Activated naive CD8-positive, alpha-beta T cell treated with anti-CD3 and anti-CD28 coated beads for 36 hours (primary cell): ENCODE results near the gene AIF1. TPM values are rescaled to one million over a fixed set of nuclear protein-coding genes. Genes with fewer than 3 reads are reported as not detected.

Experiments used
- DNase-seq: peaks from one replicate; pipeline ENCODE4 v3.0.0; 2021
- H3K27ac Mint-ChIP-seq: one replicate; pipeline ENCODE4 v1.8.0; 2022; ENCODE audit warnings: mild to moderate bottlenecking, moderate library complexity, mixed read lengths
- H3K27me3 Mint-ChIP-seq: one replicate; pipeline ENCODE4 v1.8.0; 2022; ENCODE audit warnings: mild to moderate bottlenecking, mixed read lengths
- H3K36me3 Mint-ChIP-seq: one replicate; pipeline ENCODE4 v1.8.0; 2021; ENCODE audit warnings: mild to moderate bottlenecking, mixed read lengths
- H3K4me1 Mint-ChIP-seq: one replicate; pipeline ENCODE4 v1.8.0; 2021; ENCODE audit warnings: mixed read lengths
- H3K4me3 Mint-ChIP-seq: one replicate; pipeline ENCODE4 v1.8.0; 2022; ENCODE audit warnings: mild to moderate bottlenecking, moderate library complexity, mixed read lengths
- H3K9me3 Mint-ChIP-seq: one replicate; pipeline ENCODE4 v1.8.0; 2022; ENCODE audit warnings: mixed read lengths
- total RNA-seq, 2 experiments: library from RNA; stranded (reverse); gene quantifications; one replicate each; pipeline ENCODE4 v1.2.3, GENCODE V29; 2021

The AIF1 gene
- total RNA-seq, 2 experiments from 2014 or later: 150 to 157 TPM

DNA sequence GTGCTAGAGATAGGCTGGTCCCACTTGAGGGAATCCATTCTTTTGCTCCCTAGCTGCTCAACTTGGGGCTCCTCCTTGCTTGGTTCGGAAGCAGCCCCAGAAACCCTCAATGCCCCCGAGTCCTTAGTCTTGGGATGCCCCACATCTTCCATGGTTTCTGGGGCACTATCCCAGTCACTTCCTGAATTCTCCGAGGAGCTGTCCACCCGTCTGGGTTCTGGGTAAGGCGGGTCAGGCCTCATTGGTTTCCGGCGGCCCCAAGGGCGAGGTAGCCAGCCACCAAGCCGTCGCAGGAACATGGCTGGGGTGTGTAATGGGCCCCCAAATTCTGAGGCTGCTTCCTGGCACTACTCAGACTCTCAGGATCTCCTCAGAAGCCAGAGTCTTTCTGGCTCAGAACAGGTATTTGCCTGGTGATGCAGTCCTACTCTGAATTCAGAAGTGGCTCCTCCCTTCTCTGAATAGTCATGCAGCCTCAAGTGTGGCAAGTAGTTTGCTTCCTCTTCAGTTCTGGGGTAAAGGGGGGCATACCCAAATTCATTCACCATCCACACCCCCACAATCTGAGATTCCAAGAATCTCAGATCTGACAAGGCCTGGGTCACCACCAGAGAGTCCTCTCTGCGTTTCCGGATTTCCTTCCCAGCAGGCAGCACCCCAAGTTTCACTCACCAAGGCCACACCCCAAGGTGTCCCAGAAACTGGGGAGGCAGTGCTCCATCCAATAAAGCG is 44.8 kb downstream of the AIF1 start:
- Mint-ChIP-seq H3K4me1 (peaks cover 68% of the 10 kb centered on the region), H3K9me3 (no peaks in the 10 kb centered on the region), H3K27me3 (no peaks in the 10 kb centered on the region), H3K27ac (peak overlapping the region; percentile 91), H3K36me3 (peaks cover 70% of the 10 kb centered on the region), H3K4me3 (peak overlapping the region; percentile 97)
- DNase-seq: peak; percentile 43

DNA sequence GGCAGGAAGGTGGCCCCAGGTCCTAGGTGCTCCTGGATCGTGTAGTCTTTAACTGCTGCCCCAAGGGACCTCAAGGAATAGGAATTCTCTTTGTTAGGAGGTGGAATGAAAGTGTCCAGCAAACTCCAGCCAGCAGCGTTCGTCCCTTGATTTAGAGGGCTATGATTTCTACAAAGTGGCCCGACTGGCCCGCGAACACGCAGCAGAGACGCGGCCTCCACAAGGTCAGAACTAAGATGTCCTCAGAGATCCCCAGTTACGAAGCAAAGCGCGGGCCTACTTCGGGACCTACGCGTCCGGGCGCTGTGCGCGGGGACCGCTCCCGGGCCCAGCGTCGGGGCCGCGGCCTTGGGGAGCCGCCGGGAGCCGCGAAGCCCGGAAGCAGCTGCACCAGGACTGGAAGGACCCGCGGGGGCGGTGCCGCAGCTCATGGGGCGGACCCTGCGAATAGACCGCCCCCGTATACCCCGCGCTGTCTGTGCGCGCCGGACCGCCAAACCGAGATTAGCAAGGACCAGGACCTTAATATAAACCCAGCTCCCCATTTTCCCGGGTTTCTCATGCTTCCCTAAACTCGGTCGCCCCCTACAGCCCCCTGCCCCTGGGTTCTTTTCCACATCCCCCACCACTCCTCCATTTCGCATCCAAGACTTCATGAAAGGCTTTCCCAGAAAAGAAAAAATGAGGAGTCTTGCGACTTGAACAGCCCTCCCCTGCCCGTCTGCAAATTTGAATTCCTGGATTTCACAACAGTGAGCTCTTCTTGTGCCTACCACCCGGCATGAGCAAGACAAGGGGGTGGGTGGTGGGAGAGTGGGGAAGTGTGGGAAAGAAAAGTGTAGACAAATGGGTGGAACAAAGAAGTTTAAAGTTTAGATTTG is 45.6 kb downstream of the AIF1 start, which contains the start of gene C6orf47:
TSS of gene C6orf47 (minus strand) at position 398 of the 881 bp plus-strand sequence. CDS start 831 bp downstream, outside the sequence.
- peaks cover 68% of the 10 kb centered on the region for H3K36me3 Mint-ChIP-seq

DNA sequence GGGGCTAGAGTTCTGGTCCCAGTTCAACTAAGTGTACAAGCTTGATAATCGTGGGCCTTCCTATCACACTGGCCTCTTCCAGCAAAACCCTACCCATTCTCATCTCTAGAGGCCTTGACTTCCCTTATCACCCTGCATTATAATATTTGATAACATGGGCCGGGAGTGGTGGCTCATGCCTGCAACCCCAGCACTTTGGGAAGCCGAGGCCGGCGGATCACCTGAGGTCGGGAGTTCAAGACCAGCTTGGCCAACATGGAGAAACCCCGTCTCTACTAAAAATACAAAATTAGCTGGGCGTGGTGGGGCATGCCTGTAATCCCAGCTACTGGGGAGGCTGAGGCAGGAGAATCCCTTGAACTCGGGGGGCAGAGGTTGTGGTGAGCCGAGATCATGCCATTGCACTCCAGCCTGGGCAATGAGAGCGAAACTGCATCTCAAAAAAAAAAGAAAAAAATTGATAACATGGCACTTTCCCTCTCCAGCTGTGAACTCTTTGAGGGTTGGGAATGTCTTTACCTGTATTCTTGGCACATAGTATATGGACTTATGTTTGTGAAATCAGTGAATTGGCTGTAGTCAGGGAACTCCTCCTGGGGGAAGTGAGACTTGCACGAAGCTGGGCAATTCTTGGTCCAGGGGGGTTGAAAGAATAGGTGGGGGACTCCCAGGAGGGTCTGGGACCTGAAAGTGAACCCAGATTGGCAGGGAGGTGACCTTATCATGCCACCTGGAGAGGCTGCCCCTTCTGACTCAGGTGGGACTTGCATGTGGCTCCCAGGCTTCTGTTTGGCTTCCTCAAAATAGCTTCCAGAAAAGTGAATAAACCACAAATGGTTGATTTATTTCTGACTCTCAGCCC is 46.5 kb downstream of the AIF1 start:
- Mint-ChIP-seq H3K36me3 (peaks cover 66% of the 10 kb centered on the region), H3K27me3 (no peaks in the 10 kb centered on the region), H3K4me3 (peak overlapping the region; percentile 97), H3K4me1 (peaks cover 62% of the 10 kb centered on the region), H3K27ac (peak overlapping the region; percentile 79), H3K9me3 (no peaks in the 10 kb centered on the region)
- DNase-seq: no peak

More for the DNA sequence above, 45.6 kb downstream of the AIF1 start, which contains the start of gene C6orf47:
- Mint-ChIP-seq H3K4me1 (peaks cover 64% of the 10 kb centered on the region), H3K4me3 (peak within 1 kb of the TSS; percentile 97), H3K27me3 (no peaks in the 10 kb centered on the region), H3K9me3 (no peaks in the 10 kb centered on the region), H3K27ac (peak within 1 kb of the TSS; percentile 91)
- DNase-seq: peak; percentile 86

DNA sequence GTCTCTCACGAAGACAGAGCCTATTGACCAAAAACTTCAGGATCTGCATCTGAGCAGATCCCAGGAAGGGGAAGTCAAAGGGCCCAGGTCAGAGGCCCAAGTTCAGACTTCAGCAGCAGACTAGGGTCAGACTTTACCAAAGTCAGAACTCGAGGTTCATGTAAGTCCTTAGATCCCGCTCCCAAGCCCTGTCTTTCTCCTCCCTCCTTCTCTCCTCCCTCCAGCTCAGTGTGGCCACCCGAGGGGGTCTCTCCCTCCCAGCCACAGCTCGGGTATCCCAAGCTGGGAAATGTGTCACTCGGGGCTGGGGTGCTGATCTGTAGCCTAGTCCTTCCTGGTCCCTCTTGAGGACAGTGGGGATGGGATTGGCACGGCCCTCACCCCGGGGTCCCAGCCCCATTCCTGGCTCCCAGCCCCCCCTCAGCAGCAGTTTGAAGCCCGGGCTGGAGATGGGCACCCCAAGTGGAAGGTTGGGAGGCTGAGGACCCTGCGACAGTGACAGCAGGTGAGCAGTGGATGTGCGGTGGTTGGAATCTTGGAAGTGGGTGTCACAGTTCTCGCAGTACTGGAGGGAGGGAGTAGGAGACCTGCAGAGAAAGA is 47.2 kb downstream of the AIF1 start:
- Mint-ChIP-seq H3K4me3 (peak overlapping the region; percentile 11), H3K36me3 (peaks cover 69% of the 10 kb centered on the region), H3K4me1 (peaks cover 66% of the 10 kb centered on the region), H3K27me3 (no peaks in the 10 kb centered on the region), H3K9me3 (no peaks in the 10 kb centered on the region), H3K27ac (peak overlapping the region; percentile 79)
- DNase-seq: no peak

DNA sequence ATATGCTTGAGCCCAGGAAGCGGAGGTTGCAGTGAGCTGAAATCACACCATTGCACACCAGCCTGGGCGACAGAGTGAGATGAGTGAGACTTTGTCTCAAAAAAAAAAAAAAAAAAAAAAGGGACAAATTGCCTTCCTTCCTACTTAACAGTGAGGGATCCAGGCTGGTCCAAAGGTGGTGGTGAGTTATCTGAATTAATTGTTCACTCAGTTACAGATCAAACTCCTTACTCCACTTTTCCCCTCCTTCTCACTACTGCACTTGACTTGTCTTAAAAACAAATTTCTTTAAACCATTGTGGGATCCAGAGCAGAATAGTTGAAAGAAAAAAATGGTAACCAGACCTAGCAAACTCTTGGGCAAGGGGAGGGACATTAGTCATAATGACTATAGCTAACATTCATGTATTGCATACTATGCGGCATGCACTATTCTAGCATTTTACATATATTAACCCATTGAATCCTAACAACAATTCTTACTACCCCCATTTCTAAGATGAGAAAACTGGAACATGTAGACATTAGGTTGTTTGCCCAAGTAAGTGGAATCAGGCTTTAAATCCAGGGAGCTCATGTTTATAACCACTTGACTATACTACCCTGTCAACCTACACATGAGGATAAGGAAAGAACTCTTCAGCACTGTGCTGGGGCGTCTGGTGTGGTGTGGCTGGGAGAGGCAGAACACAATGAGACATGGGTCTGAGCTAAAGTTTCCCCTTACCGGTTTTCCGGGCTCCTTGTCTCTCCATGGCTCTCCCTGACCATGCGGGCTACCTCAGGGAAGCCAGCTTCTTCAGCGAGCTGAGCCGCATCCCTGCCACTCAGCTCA is 48.3 kb downstream of the AIF1 start:
- no peak for DNase-seq
- Mint-ChIP-seq H3K27me3 (no peaks in the 10 kb centered on the region), H3K4me3 (peak overlapping the region; percentile 96), H3K9me3 (no peaks in the 10 kb centered on the region), H3K27ac (peak overlapping the region; percentile 97), H3K36me3 (peaks cover 72% of the 10 kb centered on the region), H3K4me1 (peaks cover 66% of the 10 kb centered on the region)

DNA sequence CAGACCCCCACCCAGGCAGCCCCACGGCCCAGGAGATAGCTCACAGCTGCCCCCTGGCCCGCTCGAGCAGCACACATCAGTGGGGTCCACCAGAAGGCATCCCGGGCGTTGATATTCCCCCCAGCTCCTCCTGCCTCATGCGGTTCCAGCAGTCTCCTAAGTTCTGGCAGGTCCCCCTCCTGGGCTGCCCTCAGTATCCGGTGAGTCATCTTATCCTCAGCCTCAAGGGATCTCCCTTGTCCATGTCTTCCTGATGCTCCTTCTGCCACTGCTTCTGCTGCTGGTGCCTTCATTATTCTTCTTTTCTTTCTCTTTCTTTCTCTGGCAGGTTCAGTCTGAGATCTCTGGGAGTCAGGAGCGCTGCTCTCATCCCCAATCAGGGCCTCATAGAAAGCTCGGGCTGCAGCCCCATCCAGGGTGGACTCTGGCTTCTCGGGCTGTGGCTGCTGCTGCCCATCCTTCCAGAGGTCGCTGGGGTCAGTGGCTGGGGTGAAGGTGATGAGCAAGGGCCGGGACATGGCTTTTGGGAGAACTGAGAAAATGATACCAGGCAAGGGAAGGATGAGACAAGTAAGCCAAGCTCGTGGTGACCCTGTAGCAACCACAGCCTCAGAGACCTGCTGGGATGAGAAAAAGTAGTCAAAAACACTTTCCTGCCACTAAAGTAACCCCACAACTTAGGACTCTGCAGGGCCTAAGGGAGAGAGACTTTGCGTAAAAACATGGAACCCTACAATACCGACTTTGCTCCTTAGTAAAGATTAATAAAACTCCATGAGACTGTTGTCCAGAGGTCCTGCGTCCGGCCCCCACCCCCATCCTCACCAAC is 49.1 kb downstream of the AIF1 start:
- Mint-ChIP-seq H3K9me3 (no peaks in the 10 kb centered on the region), H3K27ac (peak overlapping the region; percentile 97), H3K36me3 (peaks cover 76% of the 10 kb centered on the region), H3K4me3 (peak overlapping the region; percentile 96), H3K27me3 (no peaks in the 10 kb centered on the region), H3K4me1 (peaks cover 59% of the 10 kb centered on the region)
- DNase-seq: no peak

DNA sequence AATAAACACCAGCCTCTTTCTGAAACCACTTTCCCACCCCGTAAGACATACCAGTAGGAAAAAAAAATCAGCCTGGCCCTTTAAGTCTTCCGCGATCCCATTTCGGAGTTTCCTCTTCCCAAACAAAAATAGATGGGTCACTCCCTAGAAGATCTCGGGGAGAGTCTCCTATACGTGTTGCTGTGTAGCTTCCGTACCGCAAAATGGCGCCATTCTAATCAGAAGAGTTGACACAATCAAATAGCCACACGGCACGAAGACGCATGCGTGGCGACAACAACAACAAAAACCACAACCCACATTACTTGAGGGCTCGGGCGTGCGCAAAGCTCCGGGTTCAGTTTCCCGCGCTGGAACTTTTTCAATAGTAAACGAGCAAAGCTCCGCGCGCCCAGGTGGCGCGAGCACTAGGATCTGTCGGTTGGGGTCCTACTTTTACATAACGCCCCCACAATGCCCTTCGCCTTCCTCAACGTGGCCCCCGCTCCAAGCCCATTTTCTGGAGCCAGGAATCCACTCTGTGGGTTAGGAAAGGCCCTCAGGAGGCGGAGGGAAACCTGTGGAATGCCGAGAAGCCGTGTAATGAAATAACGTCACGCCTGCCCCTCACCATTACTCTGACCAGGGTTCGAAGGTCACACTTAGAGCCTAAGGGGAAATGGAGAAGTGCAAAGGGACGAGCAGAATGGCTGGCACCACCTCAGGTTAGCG is 49.9 kb downstream of the AIF1 start, which contains the start of gene GPANK1:
TSS of gene GPANK1 (minus strand) at position 208 of the 711 bp plus-strand sequence. CDS start 519 bp downstream, outside the sequence.
- H3K27me3 Mint-ChIP-seq: no peaks in the 10 kb centered on the region
- DNase-seq: peak; percentile 86
- H3K9me3 Mint-ChIP-seq: no peaks in the 10 kb centered on the region
- H3K27ac Mint-ChIP-seq: peak within 1 kb of the TSS; percentile 97
- peaks cover 51% of the 10 kb centered on the region for H3K4me1 Mint-ChIP-seq
- peaks cover 69% of the 10 kb centered on the region for H3K36me3 Mint-ChIP-seq
- peak within 1 kb of the TSS; percentile 96 for H3K4me3 Mint-ChIP-seq

DNA sequence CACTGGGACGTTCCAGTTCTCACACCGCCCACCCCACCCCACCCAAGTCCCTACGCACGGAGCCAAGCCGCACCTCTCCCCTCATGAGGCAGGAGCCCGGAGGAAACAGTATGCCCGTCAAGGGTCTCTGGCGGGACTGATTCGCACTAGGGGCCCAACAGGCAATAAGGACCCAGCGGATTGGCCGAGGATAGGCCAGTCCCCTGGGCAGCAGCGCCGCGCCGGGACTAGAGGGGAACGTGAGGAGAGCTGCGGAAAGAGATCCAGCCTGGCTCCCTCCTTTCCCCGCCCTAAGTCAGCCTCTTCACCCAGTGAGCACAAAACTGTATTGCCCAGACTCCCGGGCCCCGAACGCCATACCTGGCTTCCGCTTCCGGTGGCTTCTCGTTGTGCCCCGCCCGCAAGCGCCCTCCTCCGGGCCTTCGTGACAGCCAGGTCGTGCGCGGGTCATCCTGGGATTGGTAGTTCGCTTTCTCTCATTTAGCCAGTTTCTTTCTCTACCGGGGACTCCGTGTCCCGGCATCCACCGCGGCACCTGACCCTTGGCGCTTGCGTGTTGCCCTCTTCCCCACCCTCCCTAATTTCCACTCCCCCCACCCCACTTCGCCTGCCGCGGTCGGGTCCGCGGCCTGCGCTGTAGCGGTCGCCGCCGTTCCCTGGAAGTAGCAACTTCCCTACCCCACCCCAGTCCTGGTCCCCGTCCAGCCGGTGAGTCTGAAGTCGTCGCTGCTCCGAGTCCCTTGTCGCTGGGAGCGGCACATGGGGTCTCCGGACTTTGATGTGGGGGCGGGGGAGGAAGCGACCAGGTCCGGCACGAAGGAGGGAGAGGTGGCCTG is 50.7 kb downstream of the AIF1 start, which contains the start of gene CSNK2B:
TSS of gene CSNK2B (plus strand) at position 580 of the 836 bp plus-strand sequence. CDS start 752 bp downstream, outside the sequence.
- H3K4me3 Mint-ChIP-seq: peak within 1 kb of the TSS; percentile 96
- H3K36me3 Mint-ChIP-seq: peaks cover 70% of the 10 kb centered on the region
- no peaks in the 10 kb centered on the region for H3K27me3 Mint-ChIP-seq
- H3K27ac Mint-ChIP-seq: peak within 1 kb of the TSS; percentile 97
- peaks cover 48% of the 10 kb centered on the region for H3K4me1 Mint-ChIP-seq
- no peaks in the 10 kb centered on the region for H3K9me3 Mint-ChIP-seq
- DNase-seq: peak; percentile 98

DNA sequence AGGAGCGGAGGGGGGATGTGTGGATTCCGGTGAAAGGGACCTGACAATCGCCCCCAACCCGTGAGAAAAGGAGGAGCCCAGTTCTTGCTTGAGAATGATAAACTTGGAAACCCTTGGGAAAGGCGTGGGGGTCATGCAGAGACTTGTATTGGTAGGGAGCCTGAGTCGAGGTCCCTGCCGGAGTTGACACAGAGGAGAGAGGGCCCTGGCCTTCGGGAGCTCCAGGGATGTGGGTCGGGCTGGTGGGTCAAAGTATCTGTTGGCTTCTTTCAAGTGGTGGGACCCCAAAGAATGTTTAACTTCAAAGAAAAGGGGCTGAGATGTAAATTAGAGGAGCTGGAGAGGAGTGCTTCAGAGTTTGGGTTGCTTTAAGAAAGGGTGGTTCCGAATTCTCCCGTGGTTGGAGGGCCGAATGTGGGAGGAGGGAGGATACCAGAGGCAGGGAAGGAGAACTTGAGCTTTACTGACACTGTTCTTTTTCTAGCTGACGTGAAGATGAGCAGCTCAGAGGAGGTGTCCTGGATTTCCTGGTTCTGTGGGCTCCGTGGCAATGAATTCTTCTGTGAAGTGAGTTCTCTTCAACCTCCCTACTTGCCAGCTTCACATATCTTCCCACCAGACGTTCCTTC is 51.4 kb downstream of the AIF1 start:
- H3K27ac Mint-ChIP-seq: peak overlapping the region; percentile 97
- H3K36me3 Mint-ChIP-seq: peaks cover 65% of the 10 kb centered on the region
- peaks cover 41% of the 10 kb centered on the region for H3K4me1 Mint-ChIP-seq
- DNase-seq: no peak
- no peaks in the 10 kb centered on the region for H3K27me3 Mint-ChIP-seq
- H3K4me3 Mint-ChIP-seq: peak overlapping the region; percentile 96
- H3K9me3 Mint-ChIP-seq: no peaks in the 10 kb centered on the region
